Activated CD4-positive, alpha-beta T cell treated with anti-CD3 and anti-CD28 coated beads for 1 hour (primary cell): ENCODE results near the gene FGF19.
"Not testable (repeated sequence)": the region's sequence is repeated elsewhere in the genome, so short reads cannot be mapped to it uniquely, and the experiment has no call there.

Source experiments
- DNase-seq: peaks from one replicate; pipeline ENCODE4 v3.0.0-alpha.2; 2020

Gene FGF19

DNA sequence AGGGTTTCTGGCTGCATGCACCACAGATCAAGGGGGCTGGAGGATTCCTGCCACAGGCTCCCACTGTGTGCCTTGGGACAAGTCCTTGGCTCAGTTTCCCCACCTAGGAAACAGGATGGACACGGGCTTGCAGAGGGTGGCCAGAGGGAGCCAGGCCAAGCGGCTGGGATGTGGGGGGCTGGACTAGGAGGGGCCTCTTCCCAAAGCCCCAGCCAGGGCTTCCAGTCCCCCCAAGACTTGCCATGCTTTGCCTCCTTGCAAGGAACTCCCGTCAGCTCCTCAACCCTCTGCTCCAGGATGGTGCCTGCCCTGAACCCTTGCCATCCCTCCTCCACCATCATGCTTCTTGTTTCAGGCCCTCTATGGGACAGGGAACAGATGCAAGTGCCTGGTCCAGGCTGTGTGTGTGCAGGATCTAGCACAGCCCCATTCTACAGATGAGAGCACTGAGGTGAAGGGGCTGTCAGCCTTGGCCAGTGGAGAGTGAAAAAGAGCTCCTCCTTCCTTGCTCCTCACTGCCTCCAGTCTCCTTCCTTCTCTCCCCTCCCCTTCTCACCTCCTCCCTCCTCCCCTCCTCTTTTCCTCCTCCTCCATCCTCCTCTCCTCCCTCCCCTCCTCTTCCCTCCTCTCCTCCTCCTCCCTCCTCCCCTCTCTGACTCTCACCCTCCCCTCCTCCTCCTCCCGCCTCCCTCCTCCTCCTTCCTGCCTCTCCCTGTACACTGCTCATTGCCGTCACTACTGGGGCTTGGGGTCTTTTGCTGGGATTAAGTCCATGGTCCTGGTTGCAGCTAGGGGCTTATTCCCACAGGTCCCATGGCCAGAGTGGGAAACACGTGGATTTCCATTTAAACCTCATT lies 13.3 kb upstream of the FGF19 start:
- DNase-seq: no peak

GRCh38 chr11:69716099-69716498 lies 12.3 kb upstream of the FGF19 start:
- no peak for DNase-seq

DNA sequence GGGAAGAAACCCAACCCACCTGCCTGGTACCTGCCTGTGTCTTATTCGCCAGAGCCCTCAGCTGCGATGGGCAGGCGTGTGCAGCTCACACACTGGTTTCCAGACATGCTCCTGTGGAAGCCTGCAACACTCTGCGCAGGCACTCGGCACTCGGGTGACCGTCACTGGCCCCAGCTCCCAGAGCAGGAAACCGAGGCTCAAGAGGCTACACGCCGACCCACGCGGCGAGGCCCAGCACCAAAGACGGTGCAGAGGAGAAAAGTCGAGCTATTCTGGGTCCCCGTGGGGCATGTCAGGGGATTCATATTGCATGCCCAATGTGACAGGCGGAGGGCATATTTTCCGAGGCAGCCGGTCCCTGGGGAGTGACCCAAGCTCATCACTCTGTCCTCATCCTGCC lies 11.6 kb upstream of the FGF19 start:
- DNase-seq: no peak

DNA sequence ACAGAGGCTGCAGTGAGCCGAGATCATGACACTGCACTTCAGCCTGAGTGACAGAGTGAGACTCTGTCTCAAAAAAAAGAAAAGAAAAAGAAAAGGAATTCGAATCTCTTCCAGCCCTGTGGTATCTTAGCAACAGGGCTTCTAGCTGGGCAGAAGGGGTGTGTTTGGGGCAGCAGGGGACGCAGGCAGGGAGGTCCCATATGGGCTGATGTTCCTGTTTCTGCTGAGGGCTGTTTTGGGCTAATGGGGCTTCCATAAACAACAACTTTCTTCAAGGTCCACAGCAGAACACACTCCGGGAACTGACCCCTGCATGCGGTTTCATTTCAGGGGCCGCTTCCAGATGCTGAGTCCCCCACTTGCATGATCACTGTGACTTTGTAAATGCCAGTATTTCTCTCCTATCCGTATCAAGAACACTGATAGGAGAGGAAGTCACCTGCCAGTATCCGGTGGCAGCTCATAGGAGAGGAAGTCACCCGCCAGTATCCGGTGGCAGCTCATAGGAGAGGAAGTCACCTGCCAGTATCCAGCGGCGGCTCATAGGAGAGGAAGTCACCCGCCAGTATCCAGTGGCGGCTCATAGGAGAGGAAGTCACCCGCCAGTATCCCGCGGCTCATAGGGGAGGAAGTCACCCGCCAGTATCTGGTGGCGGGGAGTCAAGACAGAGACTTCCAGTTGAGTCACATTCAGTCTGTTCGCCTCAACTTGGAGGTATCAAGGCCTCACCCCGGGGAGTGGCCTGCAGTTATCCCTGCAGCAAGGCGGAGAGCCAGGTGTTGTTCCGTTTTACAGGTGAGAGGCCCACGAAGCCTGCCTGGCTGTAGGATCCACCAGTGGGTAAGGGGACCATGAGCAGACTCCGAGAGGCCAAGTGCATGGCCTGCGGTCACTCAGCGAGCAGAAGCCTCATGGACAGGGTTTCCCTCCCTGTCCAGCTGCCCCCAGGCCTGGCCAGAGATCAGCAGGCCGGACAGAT lies 8.3 kb upstream of the FGF19 start:
- DNase-seq: no peak

DNA sequence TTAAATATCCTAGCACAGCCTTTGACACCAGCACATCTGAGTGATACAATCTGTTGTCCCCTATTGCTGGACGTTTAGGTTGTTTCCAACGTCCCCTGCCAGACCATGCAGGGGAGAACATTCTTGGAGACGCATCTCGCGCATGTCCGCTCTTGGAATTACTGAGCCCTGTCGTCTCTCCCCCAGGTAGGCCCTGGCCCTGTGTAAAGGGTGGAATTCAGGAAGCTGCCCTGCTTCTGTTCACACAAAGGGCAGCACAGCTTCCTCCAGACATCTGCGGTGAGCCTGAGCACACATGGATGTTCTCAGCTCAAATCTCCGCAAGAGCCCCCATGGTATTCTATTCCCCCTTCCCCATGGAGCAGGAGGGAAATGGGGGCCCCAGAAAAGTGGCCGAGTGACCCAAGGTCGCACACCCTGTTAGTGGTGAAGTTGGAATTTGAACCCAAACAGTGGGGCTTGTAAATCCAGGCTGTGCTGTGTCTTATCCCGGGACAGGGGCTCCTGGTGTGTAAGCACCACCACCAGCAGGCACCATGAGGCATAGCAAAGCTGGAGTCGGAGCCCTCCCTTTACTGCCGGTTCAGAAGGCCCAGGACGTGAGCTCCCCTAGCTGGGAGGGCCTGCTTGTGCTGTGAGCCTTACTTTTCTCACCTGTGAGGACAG lies 5.0 kb upstream of the FGF19 start:
- DNase-seq: no peak

- no peak for DNase-seq
These were observed 3.4 kb upstream of the FGF19 start for GRCh38 chr11:69707176-69707575.

GRCh38 chr11:69705901-69706787 lies 2.3 kb upstream of the FGF19 start:
- DNase-seq: no peak

- no peak for DNase-seq
These were observed 1.6 kb upstream of the FGF19 start for GRCh38 chr11:69705351-69705811.

- no peak for DNase-seq
These were observed 859 bp upstream of the FGF19 start for GRCh38 chr11:69704508-69705253.

DNA sequence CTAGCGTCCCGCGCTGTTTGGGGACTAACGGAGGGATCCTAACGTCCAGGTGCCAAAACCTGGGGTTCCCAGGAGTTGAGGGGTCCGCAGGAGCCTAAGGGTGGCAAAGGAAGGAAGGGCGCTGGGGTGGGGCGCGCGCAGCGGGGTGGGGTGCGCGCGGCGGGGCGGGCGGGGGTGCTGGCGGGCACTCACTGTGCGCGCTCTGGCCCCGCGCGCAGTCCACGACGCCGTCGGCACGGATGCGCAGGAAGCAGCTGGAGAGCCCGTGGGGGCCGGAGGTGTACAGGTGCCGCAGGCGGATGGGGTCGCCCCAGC lies 412 bp downstream of the FGF19 start:
- no peak for DNase-seq

- DNase-seq: no peak
These were observed 911 bp downstream of the FGF19 start for GRCh38 chr11:69702769-69703452.

GRCh38 chr11:69702239-69702691 lies 1.6 kb downstream of the FGF19 start:
- no peak for DNase-seq

DNA sequence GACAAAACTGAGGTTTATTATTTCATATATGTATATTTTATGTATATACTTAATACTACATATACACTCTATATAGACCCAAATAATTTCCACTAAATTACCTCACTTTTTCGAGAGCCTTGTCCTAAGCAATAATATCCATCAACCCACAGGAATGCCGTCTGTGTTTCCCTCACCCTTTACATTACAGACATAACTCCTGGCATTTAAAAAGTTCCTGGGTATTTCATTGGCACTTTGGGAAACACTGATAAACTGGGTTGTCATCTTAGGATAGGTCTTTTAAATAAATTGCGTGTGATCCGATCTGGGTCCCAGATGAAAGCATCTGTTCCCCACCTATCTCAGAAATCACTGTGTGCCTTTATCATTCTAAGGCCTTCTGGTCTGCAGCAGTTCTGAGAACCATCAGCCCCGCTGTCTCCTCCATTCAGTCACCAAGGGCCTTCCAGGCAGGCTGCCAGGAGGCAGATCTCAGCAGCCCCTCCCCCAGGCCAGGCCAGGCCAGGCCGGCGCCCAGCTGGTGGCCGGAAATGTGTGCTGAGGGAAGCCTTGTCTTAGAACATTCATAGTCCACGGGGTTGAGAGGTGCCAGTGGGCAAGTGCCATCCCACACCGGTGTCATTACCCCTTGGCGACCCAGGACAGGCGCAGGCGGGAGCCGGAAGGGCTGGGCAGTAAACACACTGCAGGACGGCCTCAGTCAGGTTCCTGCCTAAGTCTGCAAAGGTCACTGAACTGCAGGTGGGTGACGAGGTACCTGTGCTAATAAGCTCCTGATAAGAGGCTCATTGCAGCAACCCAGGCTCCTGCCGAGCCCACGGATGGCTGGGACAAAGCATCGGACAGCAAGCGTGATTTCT lies 3.3 kb downstream of the FGF19 start:
- no peak for DNase-seq

DNA sequence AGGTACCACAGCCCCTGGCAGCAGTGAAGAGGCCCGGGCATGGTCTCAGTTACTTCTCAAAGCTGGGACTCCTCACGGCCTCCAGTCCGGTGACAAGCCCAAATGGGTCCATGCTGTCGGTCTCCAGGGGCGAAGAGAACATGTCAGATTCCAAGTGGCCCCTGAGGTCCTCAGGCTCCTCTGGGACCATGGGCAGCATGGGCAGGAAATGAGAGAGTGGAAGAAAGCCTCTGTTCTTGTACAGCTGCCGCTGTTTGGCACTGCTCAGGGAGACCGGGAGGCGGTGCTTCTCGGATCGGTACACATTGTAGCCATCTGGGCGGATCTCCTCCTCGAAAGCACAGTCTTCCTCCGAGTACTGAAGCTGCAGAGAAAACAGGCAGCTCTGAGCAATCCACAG lies 4.6 kb downstream of the FGF19 start:
- DNase-seq: no peak

DNA sequence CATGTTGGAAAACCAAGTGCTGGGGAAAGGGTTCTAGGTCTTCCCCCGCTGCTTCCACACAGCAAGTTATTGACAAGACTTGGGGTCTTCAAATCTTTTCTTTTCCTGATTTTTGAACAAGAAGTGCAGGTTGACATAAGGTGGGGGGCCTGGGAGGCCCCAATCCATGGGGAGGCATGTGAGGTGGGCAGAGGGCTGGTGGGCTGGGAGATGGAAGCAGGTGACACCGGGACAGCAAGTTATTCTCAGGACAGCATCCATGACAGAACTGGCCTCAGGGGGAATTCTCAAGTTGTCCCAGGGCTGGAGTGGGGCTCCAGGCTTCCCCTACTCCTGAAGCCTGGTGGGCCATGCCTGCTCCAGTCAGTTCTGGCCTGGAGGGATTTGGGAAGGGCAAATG lies 5.5 kb downstream of the FGF19 start:
- no peak for DNase-seq

DNA sequence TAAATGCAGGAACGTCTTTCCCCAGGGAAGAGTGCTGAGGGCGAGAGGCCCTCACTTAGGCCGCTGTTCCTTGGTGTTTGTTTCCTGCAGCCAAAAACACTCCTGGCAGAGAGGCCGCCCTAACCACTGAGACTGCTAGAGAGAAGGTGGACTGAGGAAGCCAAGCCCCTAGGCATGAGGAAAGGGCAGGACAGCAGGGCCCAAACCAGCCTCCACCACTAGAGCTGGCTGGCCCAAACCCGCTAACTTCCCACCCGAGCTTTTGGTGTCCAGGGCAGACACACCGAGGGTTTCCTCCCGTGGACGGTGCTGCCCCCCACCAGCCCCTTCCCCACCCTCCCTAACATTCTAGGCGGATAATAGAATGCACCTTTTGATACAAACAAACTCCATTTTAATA lies 6.0 kb downstream of the FGF19 start:
- no peak for DNase-seq

DNA sequence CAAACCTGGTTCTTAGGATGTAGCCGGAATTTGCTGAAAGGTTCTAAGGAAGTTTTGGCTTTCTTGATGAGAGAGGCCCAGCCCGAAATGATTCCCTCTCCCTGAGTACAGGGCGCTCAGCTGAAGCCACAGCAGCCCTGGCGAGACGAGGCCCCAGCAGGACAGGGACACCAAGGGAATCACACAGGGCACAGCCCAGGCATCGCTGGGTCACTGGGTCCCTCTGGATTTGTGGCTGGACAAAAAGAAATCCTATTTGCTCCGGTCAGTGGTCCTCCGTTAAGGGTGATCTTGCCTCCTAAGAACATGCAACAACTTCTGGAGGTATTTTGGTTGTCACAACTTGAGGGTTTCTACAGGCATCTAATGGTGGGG lies 6.4 kb downstream of the FGF19 start:
- DNase-seq: no peak

- no peak for DNase-seq
These were observed 6.9 kb downstream of the FGF19 start for GRCh38 chr11:69696749-69697468.

GRCh38 chr11:69695995-69696394 lies 7.8 kb downstream of the FGF19 start:
- not testable (repeated sequence) for DNase-seq
